A549 (cell line): ENCODE measurements around the gene NSG2. TPM values are rescaled to one million over a fixed set of nuclear protein-coding genes. Genes with fewer than 3 reads are reported as not detected.

Source experiments
- ATAC-seq, 2 experiments: fragments of 200-7000 bp in 1 of 2; fragments of >200 bp in 1 of 2; cut with Nextera tagmentation in 1 of 2; cut with Tn5 transposase in 1 of 2; 3 replicates each; pipeline versions ENCODE4 v1.8.0 to v1.9.1; 2018 to 2020; ENCODE audit warnings: mild to moderate bottlenecking in 1 of 2, moderate library complexity in 1 of 2
- CTCF ChIA-PET: fragments of 300-600 bp; sonication (Branson Sonifier 250); formaldehyde crosslinking; extraction: SDS; loops from one replicate; lab custom pipeline; 2021; ENCODE audit warnings: antibody characterized with exemption, inconsistent platforms; lab: Yijun Ruan, JAX
- POLR2A ChIA-PET: fragments of 350-600 bp; formaldehyde crosslinking; extraction: SDS; loops from one replicate; lab custom pipeline; 2021; ENCODE audit warnings: antibody characterized with exemption, inconsistent platforms; lab: Yijun Ruan, JAX
- DNase-seq, 2 experiments: peaks; one replicate each; pipeline versions ENCODE4 v3.0.0 to v3.0.0-alpha.2; 2011 to 2016; ENCODE audit warnings: low read depth in 1 of 2, low spot score in 1 of 2
- FAIRE-seq: peaks from 2 replicates; lab custom pipeline; 2011; peaks lifted over from hg19 to GRCh38; lab: Jason Lieb, UNC
- H3K27ac ChIP-seq, 2 experiments: fragments of >200 bp; sonication (Bioruptor Twin); formaldehyde crosslinking; 3 replicates each; pipeline ENCODE4 v1.5.1; 2016 to 2017
- H3K4me1 ChIP-seq: fragments of >200 bp; sonication (Bioruptor Twin); formaldehyde crosslinking; 3 replicates; pipeline ENCODE4 v1.6.1; 2016
- H3K4me2 ChIP-seq: fragments of >200 bp; sonication (Bioruptor Twin); formaldehyde crosslinking; 3 replicates; pipeline ENCODE4 v1.6.1; 2016
- H3K4me3 ChIP-seq: fragments of >200 bp; sonication (Bioruptor Twin); formaldehyde crosslinking; 3 replicates; pipeline ENCODE4 v1.5.1; 2016
- H3K9me3 ChIP-seq: fragments of >200 bp; sonication (Bioruptor Twin); formaldehyde crosslinking; 3 replicates; pipeline ENCODE4 v1.6.1; 2016
- BCL3 ChIP-seq: fragments of >200 bp; sonication (Bioruptor Twin); formaldehyde crosslinking; IDR thresholded peaks from 3 replicates; pipeline ENCODE4 v1.6.1; 2016
- CBX2 ChIP-seq: fragments of 200-600 bp; sonication (generic); IDR thresholded peaks from 2 replicates; pipeline ENCODE4 v1.6.1; 2016; ENCODE audit warnings: low read depth, mild to moderate bottlenecking, borderline replicate concordance
- CEBPB ChIP-seq, 2 experiments: fragments of >200 bp in 1 of 2; sonication (Bioruptor Twin) in 1 of 2; formaldehyde crosslinking in 1 of 2; IDR thresholded peaks; 2 replicates each; pipeline ENCODE4 v1.6.1; 2012 to 2016
- EHMT2 ChIP-seq: fragments of 200-600 bp; sonication (generic); IDR thresholded peaks from 2 replicates; pipeline ENCODE4 v1.6.1; 2016; ENCODE audit warnings: antibody characterized with exemption, low read depth, mild to moderate bottlenecking, moderate library complexity
- ESRRA ChIP-seq: fragments of 150-350 bp; IDR thresholded peaks from 2 replicates; pipeline ENCODE4 v1.6.1; 2014; ENCODE audit warnings: mild to moderate bottlenecking, low read length, borderline replicate concordance
- FOSB ChIP-seq: fragments of 250-450 bp; sonication (Bioruptor Pico); IDR thresholded peaks from 2 replicates; pipeline ENCODE4 v1.5.0; 2020; ENCODE audit warnings: mild to moderate bottlenecking, moderate library complexity
- GATA3 ChIP-seq: IDR thresholded peaks from 2 replicates; pipeline ENCODE4 v1.6.1; 2012; ENCODE audit warnings: borderline replicate concordance
- HOXB13 ChIP-seq: fragments of 250-450 bp; sonication (Bioruptor Pico); IDR thresholded peaks from 2 replicates; pipeline ENCODE4 v1.5.0; 2020; ENCODE audit warnings: low read depth, mild to moderate bottlenecking, moderate library complexity
- JUN ChIP-seq, 2 experiments: fragments of >200 bp; sonication (Bioruptor Twin); formaldehyde crosslinking; IDR thresholded peaks; 2 replicates in 1 of 2; 3 replicates in 1 of 2; pipeline ENCODE4 v1.6.1; 2016 to 2017
- KDM5A ChIP-seq: fragments of 200-600 bp; sonication (generic); IDR thresholded peaks from 2 replicates; pipeline ENCODE4 v1.6.1; 2016; ENCODE audit warnings: antibody characterized with exemption, mild to moderate bottlenecking
- MAZ ChIP-seq: fragments of 150-350 bp; IDR thresholded peaks from 2 replicates; pipeline ENCODE4 v1.6.1; 2014; ENCODE audit warnings: antibody characterized with exemption, low read depth, low read length, borderline replicate concordance
- MYC ChIP-seq: IDR thresholded peaks from 2 replicates; pipeline ENCODE4 v1.6.1; 2012; ENCODE audit warnings: mild to moderate bottlenecking, inconsistent platforms, low read length, improper control_type of control experiment, borderline replicate concordance
- NPAS2 ChIP-seq: fragments of 250-450 bp; sonication (Bioruptor Pico); IDR thresholded peaks from 2 replicates; pipeline ENCODE4 v1.8.0; 2022; ENCODE audit warnings: mild to moderate bottlenecking, moderate library complexity, borderline replicate concordance
- RAD21 ChIP-seq, 2 experiments: fragments of >200 bp in 1 of 2; sonication (Bioruptor Twin) in 1 of 2; formaldehyde crosslinking in 1 of 2; IDR thresholded peaks in 1 of 2; conservative IDR thresholded peaks in 1 of 2; 2 replicates in 1 of 2; 3 replicates in 1 of 2; pipeline ENCODE4 v1.6.1; 2012 to 2018; ENCODE audit warnings: inconsistent platforms in 1 of 2
- RCOR1 ChIP-seq: fragments of 150-350 bp; IDR thresholded peaks from 2 replicates; pipeline ENCODE4 v1.6.1; 2014; ENCODE audit warnings: antibody characterized with exemption, low read length, low read depth
- SMC3 ChIP-seq: fragments of >200 bp; sonication (Bioruptor Twin); formaldehyde crosslinking; IDR thresholded peaks from 3 replicates; pipeline ENCODE4 v1.6.1; 2018; ENCODE audit warnings: inconsistent platforms
- TP53 ChIP-seq: fragments of 250-450 bp; sonication (Bioruptor Pico); IDR thresholded peaks from 2 replicates; pipeline ENCODE4 v1.5.0; 2021; ENCODE audit warnings: mild to moderate bottlenecking, moderate library complexity
- ZC3H11A ChIP-seq: fragments of 450-650 bp; IDR thresholded peaks from 2 replicates; pipeline ENCODE4 v1.6.1; 2014; ENCODE audit warnings: antibody characterized with exemption, mild to moderate bottlenecking
- WGBS: methylation state at CpG from one replicate; pipeline ENCODE4 v1.1.6; 2017; ENCODE audit errors: missing lambda C conversion rate; 5-methylcytosine and 5-hydroxymethylcytosine counted together
- polyA plus RNA-seq, 4 experiments: library from polyadenylated mRNA; depleted of rRNA in 3 of 4; stranded (reverse); fragments of >200 nt; fragmentation: RNase III in 1 of 4; extraction: RNeasy Plus Mini Kit Qiagen cat#74134 plus additional on column Dnase treatment in 1 of 4; gene quantifications; 2 replicates in 3 of 4; 3 replicates in 1 of 4; pipeline ENCODE4 v1.2.3, GENCODE V29; 2011 to 2017
- TF ChIP-seq, protein P1 (sequence below): IDR thresholded peaks from 2 replicates; pipeline ENCODE4 v1.6.1; 2012
- TF ChIP-seq, protein P2 (sequence below): fragments of >200 bp; sonication (Bioruptor Twin); formaldehyde crosslinking; IDR thresholded peaks from 3 replicates; pipeline ENCODE4 v1.5.1; 2016
- TF ChIP-seq, protein P3 (sequence below): fragments of 450-650 bp; IDR thresholded peaks from 2 replicates; pipeline ENCODE4 v1.6.1; 2014; ENCODE audit warnings: antibody characterized with exemption
- TF ChIP-seq, protein P4 (sequence below): fragments of >200 bp; sonication (Bioruptor Twin); formaldehyde crosslinking; IDR thresholded peaks from 2 replicates; pipeline ENCODE4 v1.6.1; 2016
- TF ChIP-seq, protein P5 (sequence below): fragments of 250-450 bp; sonication (Bioruptor Pico); IDR thresholded peaks from 2 replicates; pipeline ENCODE4 v1.5.0; 2021; ENCODE audit warnings: mild to moderate bottlenecking, moderate library complexity, borderline replicate concordance
- TF ChIP-seq, protein P6 (sequence below): IDR thresholded peaks from 2 replicates; pipeline ENCODE4 v1.6.1; 2012; ENCODE audit warnings: low read depth, borderline replicate concordance

Gene NSG2
- polyA plus RNA-seq, 2 of the 4 experiments (the other 2 are of a cell fraction) = 0.06 TPM; not detected in 1

- FAIRE-seq (no peak), ATAC-seq (no peak), DNase-seq (no peak)
- POLR2A ChIA-PET = no interaction called here
- CTCF ChIA-PET = no interaction called here
- H3K4me3 ChIP-seq = no peak overlapping the region
- H3K4me2 ChIP-seq = no peak overlapping the region
- 30% methylated on average over 6 of the region's 6 CpGs for WGBS
- no peaks in the 10 kb centered on the region for H3K9me3 ChIP-seq
- no peak overlapping the region for H3K27ac ChIP-seq
- TF ChIP-seq ESRRA (no peak), MAZ (no peak), RAD21 (conservative IDR thresholded peaks at IDR 0.05 in 1 of 2, IDR thresholded peaks at IDR 0.05 in 1 of 2) (no peak), NPAS2 (CRISPR knock-in tag) (no peak), HOXB13 (no peak)
- no peaks in the 10 kb centered on the region for H3K4me1 ChIP-seq
Observed at GRCh38 chr5:174141398-174141797, 95.9 kb downstream of the NSG2 start.

DNA sequence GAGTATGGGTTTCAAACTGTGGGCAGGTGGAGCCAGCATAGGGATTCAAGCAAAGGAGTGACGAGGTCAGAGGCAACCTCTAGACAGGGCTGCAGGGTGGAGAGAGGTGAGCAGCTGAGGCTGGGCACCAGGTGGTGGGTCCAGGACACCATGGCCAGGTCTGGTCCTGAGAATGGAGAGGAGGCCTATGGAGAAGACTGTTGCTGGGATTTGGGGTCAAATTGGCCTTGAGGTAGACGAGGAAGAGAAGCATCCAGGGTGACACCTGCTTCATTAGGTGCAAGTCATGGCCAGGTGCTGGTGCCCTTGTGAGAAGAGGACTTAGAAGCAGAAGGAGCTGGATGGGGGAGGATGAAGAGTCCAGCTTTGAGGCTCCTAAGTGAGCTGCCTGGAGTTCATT is 99.6 kb downstream of the NSG2 start:
- CTCF ChIA-PET = interaction anchor here (1.0 kb wide), 1 partner anchor 17 kb away, joined by 3 read pairs; no protein-coding TSS in a partner anchor
- TF ChIP-seq, protein P1, sequence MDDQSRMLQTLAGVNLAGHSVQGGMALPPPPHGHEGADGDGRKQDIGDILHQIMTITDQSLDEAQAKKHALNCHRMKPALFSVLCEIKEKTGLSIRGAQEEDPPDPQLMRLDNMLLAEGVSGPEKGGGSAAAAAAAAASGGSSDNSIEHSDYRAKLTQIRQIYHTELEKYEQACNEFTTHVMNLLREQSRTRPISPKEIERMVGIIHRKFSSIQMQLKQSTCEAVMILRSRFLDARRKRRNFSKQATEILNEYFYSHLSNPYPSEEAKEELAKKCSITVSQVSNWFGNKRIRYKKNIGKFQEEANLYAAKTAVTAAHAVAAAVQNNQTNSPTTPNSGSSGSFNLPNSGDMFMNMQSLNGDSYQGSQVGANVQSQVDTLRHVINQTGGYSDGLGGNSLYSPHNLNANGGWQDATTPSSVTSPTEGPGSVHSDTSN = no peak
- TF ChIP-seq CEBPB (IDR thresholded peaks at IDR 0.05) (no peak), KDM5A (no peak), EHMT2 (no peak), ZC3H11A (no peak), MYC (no peak), BCL3 (no peak), RCOR1 (no peak), CBX2 (no peak), JUN (IDR thresholded peaks at IDR 0.05) (no peak), TP53 (CRISPR knock-in tag) (no peak), SMC3 (no peak), ESRRA (no peak), GATA3 (no peak), FOSB (CRISPR knock-in tag) (no peak)
- TF ChIP-seq, protein P2, sequence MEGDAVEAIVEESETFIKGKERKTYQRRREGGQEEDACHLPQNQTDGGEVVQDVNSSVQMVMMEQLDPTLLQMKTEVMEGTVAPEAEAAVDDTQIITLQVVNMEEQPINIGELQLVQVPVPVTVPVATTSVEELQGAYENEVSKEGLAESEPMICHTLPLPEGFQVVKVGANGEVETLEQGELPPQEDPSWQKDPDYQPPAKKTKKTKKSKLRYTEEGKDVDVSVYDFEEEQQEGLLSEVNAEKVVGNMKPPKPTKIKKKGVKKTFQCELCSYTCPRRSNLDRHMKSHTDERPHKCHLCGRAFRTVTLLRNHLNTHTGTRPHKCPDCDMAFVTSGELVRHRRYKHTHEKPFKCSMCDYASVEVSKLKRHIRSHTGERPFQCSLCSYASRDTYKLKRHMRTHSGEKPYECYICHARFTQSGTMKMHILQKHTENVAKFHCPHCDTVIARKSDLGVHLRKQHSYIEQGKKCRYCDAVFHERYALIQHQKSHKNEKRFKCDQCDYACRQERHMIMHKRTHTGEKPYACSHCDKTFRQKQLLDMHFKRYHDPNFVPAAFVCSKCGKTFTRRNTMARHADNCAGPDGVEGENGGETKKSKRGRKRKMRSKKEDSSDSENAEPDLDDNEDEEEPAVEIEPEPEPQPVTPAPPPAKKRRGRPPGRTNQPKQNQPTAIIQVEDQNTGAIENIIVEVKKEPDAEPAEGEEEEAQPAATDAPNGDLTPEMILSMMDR = no peak
- TF ChIP-seq, protein P3, sequence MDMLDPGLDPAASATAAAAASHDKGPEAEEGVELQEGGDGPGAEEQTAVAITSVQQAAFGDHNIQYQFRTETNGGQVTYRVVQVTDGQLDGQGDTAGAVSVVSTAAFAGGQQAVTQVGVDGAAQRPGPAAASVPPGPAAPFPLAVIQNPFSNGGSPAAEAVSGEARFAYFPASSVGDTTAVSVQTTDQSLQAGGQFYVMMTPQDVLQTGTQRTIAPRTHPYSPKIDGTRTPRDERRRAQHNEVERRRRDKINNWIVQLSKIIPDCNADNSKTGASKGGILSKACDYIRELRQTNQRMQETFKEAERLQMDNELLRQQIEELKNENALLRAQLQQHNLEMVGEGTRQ = no peak
- TF ChIP-seq, protein P4, sequence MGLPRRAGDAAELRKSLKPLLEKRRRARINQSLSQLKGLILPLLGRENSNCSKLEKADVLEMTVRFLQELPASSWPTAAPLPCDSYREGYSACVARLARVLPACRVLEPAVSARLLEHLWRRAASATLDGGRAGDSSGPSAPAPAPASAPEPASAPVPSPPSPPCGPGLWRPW = no peak
- TF ChIP-seq, protein P5, sequence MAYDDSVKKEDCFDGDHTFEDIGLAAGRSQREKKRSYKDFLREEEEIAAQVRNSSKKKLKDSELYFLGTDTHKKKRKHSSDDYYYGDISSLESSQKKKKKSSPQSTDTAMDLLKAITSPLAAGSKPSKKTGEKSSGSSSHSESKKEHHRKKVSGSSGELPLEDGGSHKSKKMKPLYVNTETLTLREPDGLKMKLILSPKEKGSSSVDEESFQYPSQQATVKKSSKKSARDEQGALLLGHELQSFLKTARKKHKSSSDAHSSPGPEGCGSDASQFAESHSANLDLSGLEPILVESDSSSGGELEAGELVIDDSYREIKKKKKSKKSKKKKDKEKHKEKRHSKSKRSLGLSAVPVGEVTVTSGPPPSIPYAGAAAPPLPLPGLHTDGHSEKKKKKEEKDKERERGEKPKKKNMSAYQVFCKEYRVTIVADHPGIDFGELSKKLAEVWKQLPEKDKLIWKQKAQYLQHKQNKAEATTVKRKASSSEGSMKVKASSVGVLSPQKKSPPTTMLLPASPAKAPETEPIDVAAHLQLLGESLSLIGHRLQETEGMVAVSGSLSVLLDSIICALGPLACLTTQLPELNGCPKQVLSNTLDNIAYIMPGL (CRISPR knock-in tag) = no peak
- TF ChIP-seq, protein P6, sequence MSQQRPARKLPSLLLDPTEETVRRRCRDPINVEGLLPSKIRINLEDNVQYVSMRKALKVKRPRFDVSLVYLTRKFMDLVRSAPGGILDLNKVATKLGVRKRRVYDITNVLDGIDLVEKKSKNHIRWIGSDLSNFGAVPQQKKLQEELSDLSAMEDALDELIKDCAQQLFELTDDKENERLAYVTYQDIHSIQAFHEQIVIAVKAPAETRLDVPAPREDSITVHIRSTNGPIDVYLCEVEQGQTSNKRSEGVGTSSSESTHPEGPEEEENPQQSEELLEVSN = no peak
- TF ChIP-seq, all 56 proteins: peak for 0
- ATAC-seq (no peak), FAIRE-seq (no peak), DNase-seq (no peak)
- no peaks in the 10 kb centered on the region for H3K9me3 ChIP-seq
- no peak overlapping the region for H3K4me2 ChIP-seq
- no peak overlapping the region for H3K27ac ChIP-seq
- H3K4me3 ChIP-seq = no peak overlapping the region
- WGBS = 0% methylated on average over 2 of the region's 2 CpGs
- no peaks in the 10 kb centered on the region for H3K4me1 ChIP-seq
- POLR2A ChIA-PET = no interaction called here
